Activated T-cell treated with anti-CD3 and anti-CD28 coated beads for 24 hours (primary cell): ENCODE measurements around the gene CHRNE.
"Not testable (repeated sequence)": the region's sequence is repeated elsewhere in the genome, so short reads cannot be mapped to it uniquely, and the experiment has no call there.

ENCODE experiments used
- DNase-seq: peaks from one replicate; pipeline ENCODE4 v3.0.0-alpha.2; 2020; ENCODE audit warnings: low read depth

Gene CHRNE

DNA sequence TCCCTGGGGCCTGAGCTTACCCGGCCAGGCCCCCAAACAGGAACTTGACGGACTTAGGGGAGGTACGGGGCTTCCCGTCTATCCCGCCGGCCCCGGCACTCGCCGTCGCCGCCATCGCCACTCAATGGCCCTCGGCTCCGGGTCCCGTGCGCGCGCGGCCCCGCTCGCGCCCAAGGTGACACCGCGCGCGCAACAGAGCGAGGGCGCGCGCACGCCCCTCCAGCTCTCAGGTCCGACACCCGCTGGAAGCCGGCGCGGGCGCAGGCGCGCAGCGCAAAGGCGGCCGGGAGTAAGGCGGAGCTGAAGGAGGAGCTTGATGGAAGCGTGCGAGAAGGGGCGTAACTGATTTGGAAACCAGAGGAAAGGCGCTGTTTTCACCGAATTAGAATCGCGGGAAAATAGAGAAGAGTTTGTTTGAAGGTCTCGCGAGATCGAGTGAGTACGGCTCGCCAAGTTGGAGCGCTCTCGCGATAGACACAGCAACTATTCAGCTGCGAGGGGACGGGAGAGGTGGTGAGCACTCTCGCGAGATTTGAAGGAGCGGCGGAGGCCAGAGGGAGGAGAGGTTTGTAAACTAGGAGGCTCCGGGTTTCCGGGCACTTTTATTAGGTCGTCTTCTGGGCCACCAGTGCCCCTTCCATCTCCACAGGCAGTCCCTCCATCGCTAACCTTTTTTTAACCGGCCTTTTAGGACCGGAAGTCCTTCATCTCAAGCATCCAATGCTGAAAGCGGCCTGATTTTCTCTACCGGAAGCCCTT lies 37.1 kb upstream of the CHRNE start, which contains the start of the genes RNF167 and SLC25A11:
RNF167 (plus strand) TSS at position 473 of the 759 bp plus-strand sequence. CDS start 642 bp downstream, outside the sequence.
SLC25A11 (minus strand) TSS at position 251 of the 759 bp plus-strand sequence; CDS start at position 115, 136 bp downstream.
- peak; percentile 94 for DNase-seq

DNA sequence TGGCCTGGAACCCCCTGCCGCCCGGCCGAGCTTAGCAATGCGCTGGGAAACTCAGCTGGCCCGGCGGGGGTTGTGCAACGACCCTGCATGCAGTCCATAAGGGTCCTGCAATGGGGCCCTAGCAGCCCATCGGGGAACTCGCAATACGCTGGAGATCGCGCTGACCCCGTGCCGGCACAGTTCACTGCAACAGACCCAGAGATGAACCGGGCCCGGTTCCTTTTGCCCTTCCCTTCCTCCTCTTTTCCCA lies 36.6 kb upstream of the CHRNE start:
- no peak for DNase-seq

DNA sequence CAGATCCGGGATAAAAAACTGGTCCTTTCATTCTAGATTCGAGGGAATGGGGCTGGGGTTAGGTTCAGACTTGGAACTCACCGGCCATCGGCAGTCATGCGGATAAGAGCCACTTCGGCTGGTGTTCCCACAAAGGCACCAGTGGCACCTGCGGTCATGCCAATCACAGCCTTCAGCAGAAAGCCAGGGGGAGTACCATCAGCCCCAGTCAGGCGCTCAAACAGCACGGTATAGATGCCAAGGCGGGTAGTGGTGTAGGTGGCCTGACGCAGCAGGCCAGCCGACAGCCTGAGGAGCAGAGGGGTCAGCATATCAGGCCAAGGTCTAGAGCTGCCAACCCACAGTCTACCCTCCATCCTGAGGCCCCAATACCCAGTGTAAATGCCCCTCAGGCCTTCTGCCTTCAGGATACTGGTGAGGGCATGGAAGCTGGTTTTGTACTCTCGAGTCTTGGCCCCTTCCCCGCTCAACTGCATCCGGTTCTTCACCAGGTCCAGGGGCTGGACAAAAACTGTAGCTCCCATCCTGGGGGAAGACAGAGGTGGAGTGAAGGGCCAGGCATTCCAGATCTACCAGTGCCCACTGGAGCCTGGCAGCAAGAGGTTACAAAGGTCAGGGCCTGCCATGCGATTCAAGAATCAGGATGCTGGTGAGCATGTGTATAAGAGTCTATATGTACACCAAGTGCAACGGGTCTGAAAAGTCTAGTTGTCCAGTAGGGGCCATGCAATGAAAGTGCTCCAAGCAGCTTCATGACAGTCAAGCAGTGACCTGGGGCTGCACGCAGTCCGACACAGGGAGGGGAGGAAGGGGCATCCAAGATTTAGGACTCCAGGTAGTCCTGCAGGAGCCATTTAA lies 36.0 kb upstream of the CHRNE start:
- DNase-seq: no peak

DNA sequence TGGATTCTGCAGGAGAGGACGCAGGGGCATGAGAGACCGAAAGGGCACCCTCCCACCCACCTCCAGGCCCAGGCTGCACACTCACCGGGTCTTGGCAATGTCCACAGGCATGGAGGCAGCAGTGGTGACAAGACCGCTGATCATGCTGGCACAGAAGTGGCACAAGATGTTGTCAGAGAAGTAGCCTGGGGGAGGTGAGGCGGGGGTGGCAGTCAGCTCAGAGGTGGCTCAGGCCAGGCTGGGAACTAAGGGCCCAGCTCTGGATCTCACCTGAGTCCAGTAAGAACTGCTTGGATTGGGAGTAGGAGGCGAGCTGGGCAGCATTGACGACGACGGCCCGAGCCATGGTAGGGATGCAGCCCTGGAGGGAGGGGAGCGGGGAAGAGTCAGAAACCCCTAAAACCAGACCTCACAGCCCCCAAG lies 35.2 kb upstream of the CHRNE start:
- no peak for DNase-seq

DNA sequence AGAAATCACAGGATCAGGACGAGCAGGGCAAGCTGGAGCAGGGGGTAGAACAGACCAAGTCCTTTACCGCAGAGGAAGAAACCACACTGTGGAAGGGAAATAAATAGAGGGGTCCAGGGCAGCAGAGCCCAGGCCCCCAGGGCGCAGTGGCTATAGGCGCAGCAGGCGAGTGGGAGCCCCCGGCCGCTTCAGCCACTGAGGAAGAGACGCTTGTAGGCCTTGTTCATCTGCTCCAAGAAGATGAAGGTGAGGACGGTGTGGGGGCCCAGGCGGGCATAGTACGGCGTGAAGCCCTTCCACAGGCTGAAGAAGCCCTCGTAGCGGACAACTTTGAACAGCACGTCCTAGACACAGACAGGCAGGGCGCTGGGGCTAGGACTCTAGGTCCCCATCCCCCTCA lies 34.7 kb upstream of the CHRNE start:
- no peak for DNase-seq

DNA sequence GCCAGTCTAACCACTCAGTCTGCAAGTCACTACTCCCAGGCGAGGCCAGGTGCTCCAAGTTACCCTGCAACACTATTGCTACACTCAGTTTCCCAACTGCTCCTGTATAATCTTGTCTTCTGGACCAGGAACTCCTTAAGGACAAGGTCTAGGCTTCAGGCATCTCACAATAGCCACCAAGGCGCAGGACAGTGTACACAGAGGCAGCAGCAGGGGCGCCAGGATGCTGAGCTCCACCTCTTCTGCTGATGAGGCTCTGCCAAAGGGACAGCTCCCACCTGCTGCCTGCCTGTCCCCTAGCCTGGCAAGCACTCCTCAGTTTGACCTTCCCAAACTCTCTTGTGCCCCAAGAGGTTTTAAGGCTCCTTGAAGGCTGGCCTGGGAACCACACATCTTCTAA lies 33.5 kb upstream of the CHRNE start:
- DNase-seq: no peak

DNA sequence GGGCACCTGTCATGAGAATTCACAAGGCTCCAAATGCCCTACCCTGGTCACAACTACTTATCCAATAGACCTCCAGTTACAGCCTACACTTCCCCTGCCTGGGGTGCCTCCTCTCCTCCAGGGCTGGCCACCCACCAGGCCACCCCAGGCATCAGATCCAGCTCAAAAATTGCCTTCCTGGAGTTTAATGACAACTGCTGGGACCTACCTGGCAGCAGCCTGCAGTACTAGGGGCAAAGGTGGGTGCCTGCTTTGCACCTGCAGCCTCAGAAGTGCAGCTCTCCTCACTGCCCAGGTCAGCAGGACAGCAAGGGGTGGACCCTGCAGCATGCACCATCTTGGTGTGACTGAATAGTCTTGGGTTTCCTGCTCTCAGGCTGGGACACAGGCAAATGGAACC lies 32.8 kb upstream of the CHRNE start:
- DNase-seq: no peak

DNA sequence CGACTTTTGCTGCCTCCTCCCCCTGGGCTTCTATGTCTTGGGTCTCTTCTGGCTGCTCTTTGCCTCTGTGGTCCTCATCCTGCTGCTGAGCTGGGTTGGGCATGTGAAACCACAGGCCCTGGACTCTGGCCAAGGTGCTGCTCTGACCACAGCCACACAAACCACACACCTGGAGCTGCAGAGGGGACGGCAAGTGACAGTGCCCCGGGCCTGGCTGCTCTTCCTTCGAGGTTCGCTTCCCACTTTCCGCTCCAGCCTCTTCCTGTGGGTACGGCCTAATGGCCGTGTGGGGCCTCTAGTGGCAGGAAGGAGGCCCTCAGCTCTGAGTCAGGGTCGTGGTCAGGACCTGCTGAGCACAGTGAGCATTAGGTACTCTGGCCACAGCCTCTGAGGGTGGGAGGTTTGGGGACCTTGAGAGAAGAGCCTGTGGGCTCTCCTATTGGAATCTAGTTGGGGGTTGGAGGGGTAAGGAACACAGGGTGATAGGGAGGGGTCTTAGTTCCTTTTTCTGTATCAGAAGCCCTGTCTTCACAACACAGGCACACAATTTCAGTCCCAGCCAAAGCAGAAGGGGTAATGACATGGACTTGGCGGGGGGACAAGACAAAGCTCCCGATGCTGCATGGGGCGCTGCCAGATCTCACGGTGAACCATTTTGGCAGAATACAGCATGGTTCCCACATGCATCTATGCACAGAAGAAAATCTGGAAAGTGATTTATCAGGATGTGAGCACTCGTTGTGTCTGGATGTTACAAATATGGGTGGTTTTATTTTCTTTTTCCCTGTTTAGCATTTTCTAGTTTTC lies 31.5 kb upstream of the CHRNE start:
- DNase-seq: no peak

DNA sequence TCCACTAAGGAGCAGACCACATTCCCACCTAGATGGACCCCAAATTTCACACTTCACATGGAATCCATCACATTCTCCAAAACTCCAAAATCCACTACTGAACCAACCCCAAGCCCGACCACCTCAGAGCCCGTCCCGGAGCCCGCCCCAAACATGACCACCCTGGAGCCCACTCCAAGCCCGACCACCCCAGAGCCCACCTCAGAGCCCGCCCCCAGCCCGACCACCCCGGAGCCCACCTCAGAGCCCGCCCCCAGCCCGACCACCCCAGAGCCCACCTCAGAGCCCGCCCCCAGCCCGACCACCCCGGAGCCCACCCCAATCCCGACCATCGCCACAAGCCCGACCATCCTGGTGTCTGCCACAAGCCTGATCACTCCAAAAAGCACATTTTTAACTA lies 30.7 kb upstream of the CHRNE start:
- no peak for DNase-seq

DNA sequence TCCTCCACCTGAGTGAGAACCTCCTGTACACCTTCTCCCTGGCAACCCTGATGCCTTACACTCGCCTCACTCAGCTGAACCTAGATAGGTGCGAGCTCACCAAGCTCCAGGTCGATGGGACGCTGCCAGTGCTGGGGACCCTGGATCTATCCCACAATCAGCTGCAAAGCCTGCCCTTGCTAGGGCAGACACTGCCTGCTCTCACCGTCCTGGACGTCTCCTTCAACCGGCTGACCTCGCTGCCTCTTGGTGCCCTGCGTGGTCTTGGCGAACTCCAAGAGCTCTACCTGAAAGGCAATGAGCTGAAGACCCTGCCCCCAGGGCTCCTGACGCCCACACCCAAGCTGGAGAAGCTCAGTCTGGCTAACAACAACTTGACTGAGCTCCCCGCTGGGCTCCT lies 29.9 kb upstream of the CHRNE start:
- no peak for DNase-seq

DNA sequence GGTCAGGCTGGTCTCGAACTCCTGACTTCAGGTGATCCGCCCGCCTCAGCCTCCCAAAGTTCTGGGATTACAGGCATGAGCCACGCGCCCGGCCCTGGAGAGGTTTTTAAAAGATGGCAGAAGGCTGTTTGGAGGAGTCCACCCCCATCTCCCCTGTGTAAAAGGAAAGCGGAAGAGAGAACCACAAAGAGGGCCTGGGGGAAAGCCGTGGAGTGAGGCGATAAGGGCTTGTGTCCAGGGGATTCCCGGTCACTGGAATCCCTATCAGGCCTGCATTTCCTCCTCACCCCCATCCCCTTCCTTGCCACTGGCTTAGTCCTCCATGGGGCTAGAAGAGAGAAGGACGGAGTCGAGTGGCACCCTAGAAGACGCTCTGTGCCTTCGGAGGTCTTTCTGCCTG lies 29.1 kb upstream of the CHRNE start, which contains the start of gene GP1BA:
GP1BA (plus strand) TSS at position 315 of the 400 bp plus-strand sequence. CDS start 328 bp downstream, outside the sequence.
- DNase-seq: no peak

DNA sequence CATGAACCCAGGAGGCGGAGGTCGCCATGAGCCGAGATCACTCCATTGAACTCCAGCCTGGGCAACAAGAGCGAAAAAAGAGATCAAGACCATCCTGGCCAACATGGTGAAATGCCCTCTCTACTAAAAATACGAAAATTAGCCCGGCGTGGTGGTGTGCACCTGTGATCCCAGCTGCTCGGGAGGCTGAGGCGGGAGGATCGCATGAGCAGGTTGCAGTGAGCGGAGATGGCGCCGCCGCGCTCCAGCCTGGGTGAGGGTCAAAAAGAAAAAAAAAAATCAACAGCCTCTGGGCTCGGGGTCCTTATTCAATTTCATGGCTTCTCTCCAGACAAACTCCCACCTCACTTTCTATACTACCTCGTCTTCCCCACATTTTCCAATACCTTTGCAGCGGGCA lies 26.0 kb upstream of the CHRNE start:
- no peak for DNase-seq

DNA sequence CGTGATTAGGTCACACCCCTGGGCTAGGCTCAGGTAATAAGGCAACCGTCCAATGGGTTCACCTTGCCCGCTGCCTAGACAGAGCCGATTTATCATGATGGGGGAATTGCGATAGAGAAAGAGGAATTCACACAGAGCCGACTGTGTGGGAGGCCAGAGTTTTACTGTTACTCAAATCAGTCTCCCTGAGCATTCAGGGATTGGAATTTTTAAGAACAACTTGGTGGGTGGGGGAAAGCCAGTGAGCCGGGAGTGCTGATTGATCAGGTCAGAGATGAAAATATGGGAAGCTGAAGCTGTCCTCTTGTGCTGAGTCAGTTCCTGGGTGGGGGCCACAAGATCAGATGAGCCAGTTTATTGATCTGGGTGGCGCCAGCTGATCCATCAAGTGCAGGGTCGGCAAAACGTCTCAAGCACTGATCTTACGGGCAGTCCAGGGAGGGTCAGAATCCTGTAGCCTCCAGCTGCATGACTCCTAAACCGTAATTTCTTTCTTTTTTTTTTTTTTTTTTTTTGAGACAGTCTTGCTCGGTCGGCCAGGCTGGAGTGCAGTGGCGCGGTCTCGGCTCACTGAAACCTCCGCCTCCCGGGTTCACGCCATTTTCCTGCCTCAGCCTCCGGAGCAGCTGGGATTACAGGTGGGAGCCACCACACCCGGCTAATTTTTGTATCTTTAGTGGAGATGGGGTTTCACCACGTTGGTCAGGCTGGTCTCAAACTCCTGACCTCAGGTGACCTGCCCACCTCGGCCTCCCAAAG lies 23.9 kb upstream of the CHRNE start:
- DNase-seq: not testable (repeated sequence)

DNA sequence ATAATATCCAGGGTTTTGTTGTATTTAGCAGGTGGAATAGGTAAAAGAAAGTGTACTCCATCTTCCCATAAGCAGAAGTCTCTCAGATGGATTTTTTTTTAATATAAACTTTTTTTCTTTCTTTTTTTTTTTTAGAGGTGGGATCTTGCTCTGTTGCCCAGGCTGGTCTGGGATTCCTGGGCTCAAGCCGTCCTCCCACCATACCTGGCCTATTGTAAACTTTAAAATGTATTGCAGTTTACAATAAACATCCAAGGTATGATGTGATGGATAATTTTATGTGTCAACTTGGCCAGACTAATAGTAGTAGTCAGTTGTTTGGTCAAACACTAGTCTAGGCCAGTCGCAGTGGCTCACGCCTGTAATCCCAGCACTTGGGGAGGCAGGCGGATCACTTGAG lies 18.4 kb upstream of the CHRNE start:
- no peak for DNase-seq

DNA sequence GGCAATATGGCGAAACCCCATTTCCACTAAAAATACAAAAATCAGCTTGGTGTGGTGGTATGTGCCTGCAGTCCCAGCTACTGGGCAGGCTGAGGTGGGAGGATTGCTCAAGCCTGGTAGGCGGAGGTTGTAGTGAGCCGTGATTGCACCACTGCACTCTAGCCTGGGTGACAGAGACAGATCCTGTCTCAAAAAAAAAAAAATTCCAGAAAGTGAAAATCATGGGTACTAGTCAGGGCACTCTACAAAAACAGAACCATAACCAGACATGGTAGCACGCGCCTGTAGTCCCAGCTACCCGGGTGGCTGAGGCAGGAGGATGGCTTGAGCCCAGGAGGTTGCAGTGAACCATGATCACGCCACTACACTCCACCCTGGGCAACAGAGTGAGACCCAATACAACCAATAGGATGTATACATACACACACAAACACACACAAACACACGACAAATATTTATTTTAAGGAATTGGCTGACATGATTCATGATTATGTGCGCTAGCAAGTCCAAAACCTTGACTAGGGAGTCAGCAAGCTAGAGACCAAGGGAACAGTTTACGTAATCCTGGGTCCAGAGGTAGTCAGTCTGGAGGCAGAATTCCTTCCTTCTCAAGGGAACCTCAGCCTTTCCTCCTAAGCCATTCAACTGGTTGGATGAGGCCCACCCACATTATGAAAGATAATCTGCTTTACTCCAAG lies 17.6 kb upstream of the CHRNE start:
- DNase-seq: no peak

DNA sequence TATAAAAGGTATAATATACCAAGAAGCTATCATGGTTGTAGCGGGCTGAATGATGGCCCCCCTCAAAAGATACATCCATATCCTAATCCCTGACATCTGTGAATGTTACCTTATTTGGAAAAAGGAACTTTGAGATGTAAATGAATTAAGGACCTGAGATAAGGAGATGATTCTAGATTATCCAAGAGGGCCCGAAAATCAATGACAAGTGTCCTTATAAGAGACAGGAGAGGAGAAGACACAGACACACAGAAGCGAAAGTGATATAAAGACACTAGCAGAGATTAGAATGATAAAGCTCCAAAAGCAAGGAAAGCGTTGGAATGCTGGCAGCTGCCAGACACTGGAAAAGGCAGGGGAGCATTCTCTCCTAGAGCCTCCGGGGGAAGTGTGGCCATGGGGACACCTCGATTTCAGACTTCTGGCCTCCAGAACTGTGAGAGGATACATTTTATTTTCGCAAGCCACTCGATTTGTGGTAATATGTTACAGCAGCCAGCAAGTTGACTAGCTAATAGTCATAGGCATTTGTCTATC lies 16.7 kb upstream of the CHRNE start:
- no peak for DNase-seq

DNA sequence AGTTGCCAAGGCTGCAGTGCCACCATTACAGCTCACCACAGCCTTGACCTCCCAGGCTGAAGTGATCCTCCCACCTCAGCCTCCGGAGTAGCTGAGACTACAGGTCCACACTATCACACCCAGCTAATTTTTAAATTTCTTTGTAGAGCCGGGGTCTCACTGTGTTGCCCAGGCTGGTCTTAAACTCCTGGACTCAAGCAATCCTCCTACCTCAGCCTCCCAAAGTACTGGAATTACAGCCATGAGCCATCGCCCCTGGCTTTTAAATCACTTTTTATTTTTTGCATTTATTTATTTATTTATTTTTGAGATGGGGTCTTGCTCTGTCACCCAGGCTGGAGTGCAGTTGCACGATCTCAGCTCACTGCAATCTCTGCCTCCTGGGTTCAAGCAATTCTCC lies 11.7 kb upstream of the CHRNE start:
- DNase-seq: not testable (repeated sequence)

DNA sequence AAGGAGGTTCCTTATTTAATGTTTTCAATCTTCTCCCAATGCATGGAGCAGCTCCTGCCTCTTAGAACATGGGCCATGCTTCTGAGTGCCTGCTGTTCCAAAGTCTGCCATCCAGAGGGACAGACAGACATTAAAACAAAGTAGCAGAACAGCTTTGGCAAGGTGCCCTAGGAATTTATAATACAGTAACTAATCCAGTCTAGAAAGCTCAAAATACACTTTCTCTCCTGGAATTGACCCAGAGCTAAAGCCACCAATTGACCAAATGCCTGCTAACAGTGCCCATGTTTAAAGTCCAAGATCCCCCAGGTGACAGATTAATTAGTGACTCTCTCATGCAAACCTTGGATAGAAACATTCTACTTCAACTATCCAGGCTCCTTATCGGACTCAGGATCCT lies 11.1 kb upstream of the CHRNE start:
- DNase-seq: no peak

DNA sequence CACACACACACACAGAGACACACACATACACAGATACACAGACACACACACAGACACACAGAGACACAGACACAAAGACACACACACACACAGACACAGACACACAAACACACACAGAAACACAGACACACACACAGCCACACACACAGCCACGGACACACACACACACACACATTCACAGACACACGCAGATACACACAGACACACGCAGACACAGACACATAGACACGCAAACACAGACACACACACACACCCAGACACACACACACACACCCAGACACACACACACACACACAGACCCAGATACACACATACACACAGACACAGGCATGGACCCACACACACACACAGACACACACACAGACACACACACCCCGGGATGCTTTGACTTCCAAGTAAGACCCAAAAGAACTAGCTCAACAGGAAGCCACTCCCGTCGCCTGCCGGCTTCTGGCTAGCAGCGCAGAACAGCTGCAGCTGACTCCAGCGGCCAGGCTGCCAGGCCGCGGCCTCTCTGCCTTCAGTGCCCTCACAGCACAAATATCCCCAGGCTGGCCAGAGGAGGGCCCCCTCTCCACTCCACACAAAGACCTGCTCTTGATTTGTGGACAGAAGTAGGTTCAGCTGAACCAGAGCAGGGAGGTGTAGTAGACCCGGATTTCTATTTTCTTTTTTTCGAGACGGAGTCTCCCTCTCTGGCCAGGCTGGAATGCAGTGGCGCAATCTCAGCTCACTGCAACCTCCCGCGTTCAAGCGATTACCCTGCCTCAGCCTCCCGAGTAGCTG lies 6.0 kb upstream of the CHRNE start:
- peak; percentile 52 for DNase-seq

DNA sequence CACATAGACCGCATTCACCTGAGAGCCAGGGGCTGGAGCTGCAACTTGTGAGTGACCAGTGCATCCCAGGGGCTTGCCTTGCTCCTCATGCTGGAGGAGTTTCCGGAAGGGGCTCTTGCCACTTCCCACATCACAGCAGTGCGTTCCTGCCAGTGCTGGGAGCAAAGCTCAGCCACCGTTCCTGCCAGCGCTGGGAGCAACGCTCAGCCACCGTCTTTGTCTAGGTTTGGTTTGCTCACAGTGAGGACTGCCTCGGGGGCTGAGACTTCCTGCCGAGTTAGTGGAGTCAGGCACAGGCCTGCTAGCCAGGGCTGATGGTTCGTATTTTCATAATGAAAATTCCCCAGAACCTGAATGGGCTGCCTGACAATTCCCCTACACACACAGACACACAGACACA lies 5.4 kb upstream of the CHRNE start:
- no peak for DNase-seq
